Trophoblast cell (in vitro differentiated cells and primary cell): ENCODE results near the gene PRUNE2.
A peak's percentile ranks its signal among the peaks of the same experiment; 100 is the strongest.

Source experiments
- DNase-seq, 2 donors: peaks; one replicate each; pipeline ENCODE4 v3.0.0-alpha.2; 2016
- H2AFZ ChIP-seq: 2 replicates; pipeline ENCODE4 v1.6.1; 2013; ENCODE audit warnings: low read length, moderate library complexity, mild to moderate bottlenecking; ENCODE audit not compliant: insufficient read depth, poor library complexity
- H2AK5ac ChIP-seq: 2 replicates; pipeline ENCODE4 v1.6.1; 2013; ENCODE audit warnings: mild to moderate bottlenecking, low read length
- H2BK120ac ChIP-seq: 2 replicates; pipeline ENCODE4 v1.6.1; 2013; ENCODE audit warnings: low read length, mild to moderate bottlenecking, moderate library complexity; ENCODE audit not compliant: insufficient read depth, poor library complexity
- H2BK12ac ChIP-seq: 2 replicates; pipeline ENCODE4 v1.6.1; 2013; ENCODE audit warnings: mild to moderate bottlenecking, low read length, moderate library complexity
- H2BK5ac ChIP-seq: 2 replicates; pipeline ENCODE4 v1.6.1; 2013; ENCODE audit warnings: low read length, low read depth, moderate library complexity, mild to moderate bottlenecking; ENCODE audit not compliant: poor library complexity
- H3K14ac ChIP-seq: 2 replicates; pipeline ENCODE4 v1.6.1; 2013; ENCODE audit warnings: mild to moderate bottlenecking, low read length
- H3K18ac ChIP-seq: 2 replicates; pipeline ENCODE4 v1.6.1; 2013; ENCODE audit warnings: mild to moderate bottlenecking, low read length
- H3K23ac ChIP-seq: 2 replicates; pipeline ENCODE4 v1.6.1; 2013; ENCODE audit warnings: low read length
- H3K27ac ChIP-seq: 2 replicates; pipeline ENCODE4 v1.5.1; 2013; ENCODE audit warnings: low read depth, mild to moderate bottlenecking, inconsistent platforms, low read length, moderate library complexity
- H3K27me3 ChIP-seq: 2 replicates; pipeline ENCODE4 v1.6.1; 2013; ENCODE audit warnings: inconsistent platforms, mild to moderate bottlenecking, low read length, moderate library complexity; ENCODE audit not compliant: insufficient read depth
- H3K36me3 ChIP-seq, 2 experiments: 1 replicate in 1 of 2; 2 replicates in 1 of 2; pipeline ENCODE4 v1.6.1; 2013; ENCODE audit warnings: low read length in 2 of 2, mild to moderate bottlenecking in 2 of 2, moderate library complexity in 1 of 2; ENCODE audit not compliant: insufficient read depth in 2 of 2, control insufficient read depth in 1 of 2
- H3K4ac ChIP-seq: 2 replicates; pipeline ENCODE4 v1.6.1; 2013; ENCODE audit warnings: low read depth, mild to moderate bottlenecking, low read length, moderate library complexity
- H3K4me1 ChIP-seq, 2 experiments: 1 replicate in 1 of 2; 2 replicates in 1 of 2; pipeline ENCODE4 v1.6.1; 2013; ENCODE audit warnings: low read length in 2 of 2, mild to moderate bottlenecking in 2 of 2, moderate library complexity in 1 of 2; ENCODE audit not compliant: insufficient read depth in 2 of 2, control insufficient read depth in 1 of 2
- H3K4me2 ChIP-seq: 2 replicates; pipeline ENCODE4 v1.6.1; 2013; ENCODE audit warnings: inconsistent platforms, mild to moderate bottlenecking, low read length, moderate library complexity
- H3K4me3 ChIP-seq: 2 replicates; pipeline ENCODE4 v1.5.1; 2013; ENCODE audit warnings: mild to moderate bottlenecking, low read depth, low read length, inconsistent platforms
- H3K79me1 ChIP-seq: one replicate; pipeline ENCODE4 v1.6.1; 2013; ENCODE audit warnings: low read length
- H3K79me2 ChIP-seq: 2 replicates; pipeline ENCODE4 v1.6.1; 2013; ENCODE audit warnings: low read length, mild to moderate bottlenecking; ENCODE audit not compliant: control insufficient read depth, insufficient read depth, poor library complexity
- H3K9ac ChIP-seq: 2 replicates; pipeline ENCODE4 v1.6.1; 2013; ENCODE audit warnings: mild to moderate bottlenecking, low read length
- H3K9me3 ChIP-seq: 2 replicates; pipeline ENCODE4 v1.6.1; 2013; ENCODE audit warnings: low read depth, mild to moderate bottlenecking, control low read depth, inconsistent platforms, low read length; ENCODE audit not compliant: insufficient read depth
- H4K12ac ChIP-seq: 2 replicates; pipeline ENCODE4 v1.6.1; 2013; ENCODE audit warnings: low read depth, mild to moderate bottlenecking, low read length, moderate library complexity
- H4K8ac ChIP-seq: 2 replicates; pipeline ENCODE4 v1.6.1; 2013; ENCODE audit warnings: low read depth, mild to moderate bottlenecking, low read length, moderate library complexity
- H4K91ac ChIP-seq: one replicate; pipeline ENCODE4 v1.6.1; 2013; ENCODE audit warnings: low read depth, mild to moderate bottlenecking, low read length, moderate library complexity
- WGBS: extraction: QIAGEN DNeasy Blood & Tissue Kit; methylation state at CpG from one replicate; pipeline ENCODE4 v1.1.7; 2013; ENCODE audit warnings: missing lambda C conversion rate; ENCODE audit not compliant: insufficient read length, insufficient coverage; ENCODE audit errors: extremely low coverage; 5-methylcytosine and 5-hydroxymethylcytosine counted together

Gene PRUNE2

DNA sequence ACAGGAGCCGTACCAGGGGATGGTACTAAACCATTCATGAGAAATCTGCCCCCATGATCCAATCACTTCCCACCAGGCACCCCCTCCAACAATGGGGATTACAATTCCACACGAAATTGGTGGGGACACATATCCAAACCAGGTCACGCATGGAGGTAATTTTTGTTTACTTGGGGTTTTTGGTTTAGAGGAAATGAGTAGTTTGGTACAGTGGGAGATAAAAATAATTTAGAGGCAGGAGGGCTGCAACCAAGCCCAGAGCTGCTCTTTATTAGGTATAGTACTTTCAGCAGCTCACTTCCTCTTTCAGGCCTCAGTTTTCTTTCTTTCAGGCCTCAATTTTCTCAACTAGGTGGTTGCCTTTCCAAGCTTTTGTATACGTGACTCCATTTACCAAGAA lies 23.2 kb downstream of the PRUNE2 start:
- H3K4me3 ChIP-seq: no peak overlapping the region
- no peak overlapping the region for H2BK12ac ChIP-seq
- no peak overlapping the region for H3K4me2 ChIP-seq
- H3K79me2 ChIP-seq: no peaks in the 10 kb centered on the region
- H3K4me1 ChIP-seq: peaks cover 3 to 13% of the 10 kb centered on the region in 2 experiments
- no peak overlapping the region for H2AK5ac ChIP-seq
- H3K9ac ChIP-seq: no peak overlapping the region
- no peak overlapping the region for H2BK120ac ChIP-seq
- H3K79me1 ChIP-seq: peaks cover 1% of the 10 kb centered on the region
- WGBS: no CpG with 5 or more reads among the region's 4 CpGs
- H3K36me3 ChIP-seq: no peaks in the 10 kb centered on the region
- H3K27me3 ChIP-seq: no peaks in the 10 kb centered on the region
- H3K14ac ChIP-seq: no peak overlapping the region
- no peak overlapping the region for H3K23ac ChIP-seq
- H3K18ac ChIP-seq: no peak overlapping the region
- H3K27ac ChIP-seq: no peak overlapping the region
- no peak for DNase-seq
- no peak overlapping the region for H2BK5ac ChIP-seq
- H3K4ac ChIP-seq: no peak overlapping the region
- H4K8ac ChIP-seq: no peak overlapping the region
- no peak overlapping the region for H4K12ac ChIP-seq
- H4K91ac ChIP-seq: no peak overlapping the region
- H3K9me3 ChIP-seq: no peaks in the 10 kb centered on the region
- no peak overlapping the region for H2AFZ ChIP-seq

DNA sequence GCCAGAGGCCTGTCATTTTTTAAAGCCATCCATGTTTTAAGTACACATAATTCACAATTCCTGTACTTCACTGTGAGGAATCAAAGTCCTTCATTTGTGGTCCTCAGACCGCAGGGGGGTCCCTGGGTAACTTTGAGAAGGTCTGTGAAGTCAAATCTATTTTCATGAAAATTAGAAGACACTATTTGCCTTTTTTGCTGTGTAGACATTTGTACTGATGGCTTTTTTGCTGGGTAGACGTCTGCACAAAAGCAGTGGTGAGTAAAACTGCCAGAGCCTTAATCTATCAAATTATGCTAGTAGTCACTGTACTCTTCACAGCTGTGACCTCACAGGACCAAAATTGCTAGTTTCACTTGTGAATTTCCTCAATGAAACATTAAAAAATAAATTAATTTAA lies 25.7 kb downstream of the PRUNE2 start:
- Histone ChIP-seq H3K14ac (no peak overlapping the region), H2AK5ac (no peak overlapping the region), H4K8ac (no peak overlapping the region), H2BK12ac (no peak overlapping the region), H3K4me2 (no peak overlapping the region), H3K27ac (no peak overlapping the region), H3K4ac (no peak overlapping the region), H3K79me1 (no peaks in the 10 kb centered on the region), H3K18ac (no peak overlapping the region), H3K4me1 (peaks cover 3 to 10% of the 10 kb centered on the region in 2 experiments), H2BK120ac (no peak overlapping the region), H3K9me3 (no peaks in the 10 kb centered on the region), H4K12ac (no peak overlapping the region), H2AFZ (no peak overlapping the region), H3K9ac (no peak overlapping the region), H3K27me3 (no peaks in the 10 kb centered on the region), H4K91ac (no peak overlapping the region), H2BK5ac (no peak overlapping the region), H3K23ac (no peak overlapping the region), H3K79me2 (no peaks in the 10 kb centered on the region), H3K4me3 (no peak overlapping the region), H3K36me3 (peaks cover 0 to 2% of the 10 kb centered on the region in 2 experiments)
- DNase-seq: no peak
- WGBS: no CpG with 5 or more reads among the region's 2 CpGs

DNA sequence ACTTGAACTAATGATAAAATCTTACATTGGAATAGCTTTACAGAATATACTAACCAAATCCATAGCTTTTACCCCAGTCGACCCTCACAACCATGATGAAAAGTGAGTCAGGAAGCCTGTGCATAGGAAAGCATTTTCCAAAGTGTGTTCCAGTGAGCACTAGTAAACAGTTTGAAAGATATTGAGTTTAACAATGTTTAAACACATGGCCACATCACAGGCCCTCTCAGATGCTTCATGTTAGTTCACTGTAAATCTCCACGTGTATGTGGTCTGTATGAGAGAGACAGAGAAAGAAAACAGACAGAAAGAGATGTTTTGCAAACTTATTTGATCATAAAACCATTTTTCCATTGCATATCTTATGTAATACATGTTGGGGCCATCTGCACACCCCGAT lies 27.0 kb downstream of the PRUNE2 start:
- Histone ChIP-seq H3K4me3 (no peak overlapping the region), H2BK12ac (no peak overlapping the region), H4K8ac (no peak overlapping the region), H3K4me2 (no peak overlapping the region), H3K18ac (no peak overlapping the region), H2AK5ac (no peak overlapping the region), H3K79me1 (no peaks in the 10 kb centered on the region), H3K36me3 (peaks cover 0 to 2% of the 10 kb centered on the region in 2 experiments), H3K14ac (no peak overlapping the region), H3K79me2 (no peaks in the 10 kb centered on the region), H3K9ac (no peak overlapping the region), H3K23ac (no peak overlapping the region), H4K12ac (no peak overlapping the region), H2BK5ac (no peak overlapping the region), H2BK120ac (no peak overlapping the region), H3K27ac (no peak overlapping the region), H3K9me3 (no peaks in the 10 kb centered on the region), H2AFZ (no peak overlapping the region), H3K4me1 (peaks cover 3 to 10% of the 10 kb centered on the region in 2 experiments), H4K91ac (no peak overlapping the region), H3K27me3 (no peaks in the 10 kb centered on the region), H3K4ac (no peak overlapping the region)
- WGBS: no CpG with 5 or more reads among the region's 3 CpGs
- DNase-seq: no peak

DNA sequence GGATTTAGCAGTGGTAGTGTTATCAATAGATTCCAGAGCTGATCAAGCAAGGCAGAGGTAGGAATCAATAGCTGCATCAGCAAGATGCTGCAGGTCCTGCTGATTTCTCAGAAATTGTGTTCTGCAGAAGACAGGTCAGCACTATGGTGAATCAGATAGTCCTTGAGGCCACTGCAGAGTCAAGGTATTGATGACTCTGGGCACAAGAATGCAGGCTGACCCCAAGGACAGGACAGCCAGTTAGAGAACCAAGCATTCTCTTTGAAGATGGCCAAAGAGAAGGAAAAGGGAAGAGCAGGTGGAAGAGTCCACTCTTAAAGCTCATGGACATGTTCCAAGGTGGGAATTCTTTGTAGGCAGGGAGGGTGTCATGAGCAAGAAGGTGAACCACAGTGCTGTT lies 28.0 kb downstream of the PRUNE2 start:
- Histone ChIP-seq H3K9ac (no peak overlapping the region), H3K4me3 (no peak overlapping the region), H3K36me3 (peaks cover 0 to 2% of the 10 kb centered on the region in 2 experiments), H4K91ac (no peak overlapping the region), H3K79me1 (no peaks in the 10 kb centered on the region), H2BK120ac (no peak overlapping the region), H3K27ac (no peak overlapping the region), H3K27me3 (no peaks in the 10 kb centered on the region), H4K8ac (no peak overlapping the region), H3K14ac (no peak overlapping the region), H3K79me2 (no peaks in the 10 kb centered on the region), H3K9me3 (no peaks in the 10 kb centered on the region), H2AK5ac (no peak overlapping the region), H3K23ac (no peak overlapping the region), H3K18ac (no peak overlapping the region), H3K4me2 (no peak overlapping the region), H4K12ac (no peak overlapping the region), H3K4ac (no peak overlapping the region), H2AFZ (no peak overlapping the region), H2BK5ac (no peak overlapping the region), H3K4me1 (peaks cover 3 to 5% of the 10 kb centered on the region in 2 experiments), H2BK12ac (no peak overlapping the region)
- peak; percentile 32 to 34 for DNase-seq
